K562 (cell line): ENCODE measurements around the gene IFITM2. TPM values are rescaled to one million over a fixed set of nuclear protein-coding genes. Genes with fewer than 3 reads are reported as not detected.

Source experiments
- ATAC-seq: fragments of 200-7000 bp; cut with Tn5 transposase; 3 replicates; pipeline ENCODE4 v1.9.1; 2020; ENCODE audit warnings: moderate library complexity
- BruUV-seq: library from RNA; stranded (reverse); fragments of 400-500 nt; replicated peaks from 2 replicates; lab custom pipeline; 2021; lab: Mats Ljungman, UMichigan
- CTCF ChIA-PET: fragments of 300-600 bp; formaldehyde crosslinking; extraction: SDS; loops from one replicate; lab custom pipeline; 2021; ENCODE audit warnings: low intra/inter-chr PET ratio; lab: Yijun Ruan, JAX
- POLR2A ChIA-PET: fragments of 300-600, 350-650 bp; sonication (Branson Sonifier 250); formaldehyde crosslinking; extraction: SDS; loops from one replicate; lab custom pipeline; 2021; ENCODE audit warnings: antibody characterized with exemption, inconsistent platforms; lab: Yijun Ruan, JAX
- DNase-seq, 4 experiments: peaks; one replicate each; pipeline versions ENCODE4 v3.0.0 to v3.0.0-alpha.2; 2011 to 2018; ENCODE audit warnings: low spot score in 3 of 4, mixed read lengths in 3 of 4; ENCODE audit errors: extremely low read depth in 1 of 4
- FAIRE-seq: peaks from 2 replicates; lab custom pipeline; 2011; peaks lifted over from hg19 to GRCh38; lab: Jason Lieb, UNC
- H2AFZ ChIP-seq: 2 replicates; pipeline ENCODE4 v1.6.0; 2011; ENCODE audit warnings: low read depth, low read length, control low read depth, inconsistent platforms
- H3K27ac ChIP-seq: fragments of 200-600 bp; 3 replicates; pipeline ENCODE4 v1.8.0; 2011; ENCODE audit warnings: low read depth, mild to moderate bottlenecking, control low read depth, inconsistent platforms, low read length, moderate library complexity, mixed read lengths; ENCODE audit errors: extremely low read depth
- H3K27me3 ChIP-seq, 2 experiments: fragments of 300-600 bp in 1 of 2; 2 replicates in 1 of 2; 3 replicates in 1 of 2; pipeline versions ENCODE4 v1.6.0 to v1.8.0; 2011; ENCODE audit warnings: inconsistent platforms in 2 of 2, low read length in 2 of 2, mild to moderate bottlenecking in 1 of 2, mixed read lengths in 1 of 2, moderate library complexity in 1 of 2; ENCODE audit not compliant: control insufficient read depth in 2 of 2, insufficient read depth in 2 of 2
- H3K36me3 ChIP-seq: fragments of 300-600 bp; 3 replicates; pipeline ENCODE4 v1.8.0; 2011; ENCODE audit warnings: mild to moderate bottlenecking, low read length, inconsistent platforms; ENCODE audit not compliant: control insufficient read depth, insufficient read depth
- H3K4me1 ChIP-seq, 2 experiments: fragments of 200-600 bp in 1 of 2; replicated peaks in 1 of 2; 2 replicates in 1 of 2; 3 replicates in 1 of 2; pipeline versions ENCODE4 v1.5.1 to v1.8.0; 2011; ENCODE audit warnings: inconsistent platforms in 2 of 2, low read length in 2 of 2, mild to moderate bottlenecking in 1 of 2, mixed read lengths in 1 of 2, moderate library complexity in 1 of 2; ENCODE audit not compliant: control insufficient read depth in 2 of 2, insufficient read depth in 2 of 2
- H3K4me2 ChIP-seq: 2 replicates; pipeline ENCODE4 v1.6.1; 2011; ENCODE audit warnings: low read length, control low read depth, inconsistent platforms, mixed read lengths; ENCODE audit not compliant: insufficient read depth
- H3K4me3 ChIP-seq: fragments of 200-600 bp; sonication (generic), shearing (Covaris generic); 2 replicates; pipeline ENCODE4 v1.5.1; 2016; ENCODE audit warnings: control low read depth, inconsistent platforms
- H3K79me2 ChIP-seq: fragments of 200-600 bp; 3 replicates; pipeline ENCODE4 v1.8.0; 2011; ENCODE audit warnings: low read length, inconsistent platforms; ENCODE audit not compliant: control insufficient read depth, insufficient read depth
- H3K9ac ChIP-seq, 2 experiments: 2 replicates each; pipeline versions ENCODE4 v1.6.0 to v1.6.1; 2011; ENCODE audit warnings: low read depth in 2 of 2, low read length in 2 of 2, control low read depth in 1 of 2, inconsistent platforms in 1 of 2, mild to moderate bottlenecking in 1 of 2, mixed read lengths in 1 of 2; ENCODE audit not compliant: insufficient read depth in 1 of 2
- H3K9me1 ChIP-seq: one replicate; pipeline ENCODE4 v1.6.0; 2011; ENCODE audit warnings: inconsistent platforms, mild to moderate bottlenecking, low read length, moderate library complexity; ENCODE audit not compliant: control insufficient read depth, insufficient read depth
- H3K9me3 ChIP-seq: replicated peaks from 2 replicates; pipeline ENCODE4 v1.5.1; 2011; ENCODE audit warnings: low read depth, low read length, inconsistent platforms; ENCODE audit not compliant: control insufficient read depth, insufficient read depth
- H4K20me1 ChIP-seq: replicated peaks from 2 replicates; pipeline ENCODE4 v1.6.1; 2011; ENCODE audit warnings: low read length, inconsistent platforms, mixed read lengths; ENCODE audit not compliant: control insufficient read depth, insufficient read depth
- ASH1L ChIP-seq: fragments of 450-650 bp; IDR thresholded peaks from 2 replicates; pipeline ENCODE4 v1.6.1; 2018; ENCODE audit warnings: borderline replicate concordance, mild to moderate bottlenecking, low read depth; ENCODE audit not compliant: partially characterized antibody
- ELF2 ChIP-seq: fragments of 250-450 bp; sonication (Bioruptor Pico); IDR thresholded peaks from 2 replicates; pipeline ENCODE4 v1.5.0; 2021; ENCODE audit warnings: mild to moderate bottlenecking
- KDM5B ChIP-seq: fragments of 200-600 bp; sonication (generic); IDR thresholded peaks from 2 replicates; pipeline ENCODE4 v1.6.1; 2012; ENCODE audit warnings: low read depth, mild to moderate bottlenecking, moderate library complexity, low read length, control low read depth, inconsistent platforms; ENCODE audit not compliant: insufficient replicate concordance
- PHB2 ChIP-seq: fragments of 450-650 bp; IDR thresholded peaks from 2 replicates; pipeline ENCODE4 v1.6.1; 2017; ENCODE audit warnings: low read depth
- POLR2G ChIP-seq: fragments of 200-400 bp; formaldehyde crosslinking; IDR thresholded peaks from 2 replicates; pipeline ENCODE4 v1.6.1; 2017; ENCODE audit warnings: low read depth, mild to moderate bottlenecking, antibody characterized with exemption, low read length, moderate library complexity
- RBFOX2 ChIP-seq: fragments of 200-400 bp; formaldehyde crosslinking; IDR thresholded peaks from 2 replicates; pipeline ENCODE4 v1.6.1; 2017; ENCODE audit warnings: low read depth, mild to moderate bottlenecking, low read length, moderate library complexity
- RBM22 ChIP-seq: fragments of 200-400 bp; formaldehyde crosslinking; IDR thresholded peaks from 2 replicates; pipeline ENCODE4 v1.6.1; 2018; ENCODE audit warnings: low read length, low read depth; ENCODE audit not compliant: poor library complexity, severe bottlenecking
- RUNX1 ChIP-seq: sonication (generic); IDR thresholded peaks from 2 replicates; pipeline ENCODE4 v1.6.1; 2016; ENCODE audit warnings: antibody characterized with exemption, low read depth
- TCF3 ChIP-seq: sonication (generic); formaldehyde crosslinking; IDR thresholded peaks from 2 replicates; pipeline ENCODE4 v1.4.0; 2020; ENCODE audit warnings: mild to moderate bottlenecking, missing genetic modification reagents
- VEZF1 ChIP-seq: fragments of 200-800 bp; sonication (Bioruptor generic); IDR thresholded peaks from 2 replicates; pipeline ENCODE4 v1.6.1; 2017; ENCODE audit warnings: missing genetic modification characterization, missing compliant biosample characterization
- ZC3H8 ChIP-seq: fragments of 450-650 bp; IDR thresholded peaks from 2 replicates; pipeline ENCODE4 v1.6.1; 2017
- ZNF224 ChIP-seq: sonication (generic); formaldehyde crosslinking; IDR thresholded peaks from 2 replicates; pipeline ENCODE4 v1.8.0; 2022; ENCODE audit warnings: mild to moderate bottlenecking, missing genetic modification reagents
- WGBS: fragments of 100-300 bp; shearing (Covaris generic); methylation state at CpG from one replicate; pipeline ENCODE4 v1.1.6; 2016; ENCODE audit warnings: low coverage, mixed read lengths; ENCODE audit not compliant: insufficient coverage; ENCODE audit errors: missing lambda C conversion rate; 5-methylcytosine and 5-hydroxymethylcytosine counted together
- in situ Hi-C: fragments of 300-500 bp; cut with MboI; formaldehyde crosslinking; loops from 4 replicates; pipeline ENCODE4 v1.15.0; 2018; ENCODE audit warnings: inconsistent platforms, mixed read lengths
- intact Hi-C: fragments of 100-400 bp; cut with micrococcal nuclease; formaldehyde crosslinking; loops from 2 replicates; pipeline ENCODE4 v1.14.2; 2022
- polyA plus RNA-seq, 8 experiments: library from polyadenylated mRNA; depleted of rRNA in 4 of 8; stranded (reverse) in 5 of 8; unstranded in 3 of 8; fragments of >200 nt; fragmentation: Nextera tagmentation in 2 of 8; fragmentation: Illumina TruSeq in 1 of 8; extraction: Ambion mirVana in 2 of 8; extraction: Trizol in 1 of 8; gene quantifications; 2 replicates each; pipeline versions ENCODE4 v1.2.1 to v1.2.3, GENCODE V29; 2011 to 2014; ENCODE audit warnings: inconsistent platforms in 1 of 8, missing spikeins in 1 of 8
- total RNA-seq, 7 experiments: library from RNA; depleted of rRNA in 6 of 7; stranded (reverse); fragments of >200 nt in 6 of 7; fragmentation: Illumina TruSeq in 2 of 7; extraction: Trizol in 2 of 7; gene quantifications; 2 replicates each; pipeline versions ENCODE4 v1.2.1 to v1.2.3, GENCODE V29; 2011 to 2021; ENCODE audit warnings: low replicate concordance in 1 of 7
- TF ChIP-seq, protein P1 (sequence below): fragments of 450-650 bp; IDR thresholded peaks from one replicate; pipeline ENCODE4 v1.6.1; 2018; ENCODE audit warnings: mild to moderate bottlenecking, moderate library complexity; ENCODE audit not compliant: partially characterized antibody

Gene IFITM2
- total and polyA plus RNA-seq, 9 of the 15 experiments (the other 6 are each of a cell fraction or from before 2014, with no cell fraction given): 52.8 to 4,872 (median 356) TPM

DNA sequence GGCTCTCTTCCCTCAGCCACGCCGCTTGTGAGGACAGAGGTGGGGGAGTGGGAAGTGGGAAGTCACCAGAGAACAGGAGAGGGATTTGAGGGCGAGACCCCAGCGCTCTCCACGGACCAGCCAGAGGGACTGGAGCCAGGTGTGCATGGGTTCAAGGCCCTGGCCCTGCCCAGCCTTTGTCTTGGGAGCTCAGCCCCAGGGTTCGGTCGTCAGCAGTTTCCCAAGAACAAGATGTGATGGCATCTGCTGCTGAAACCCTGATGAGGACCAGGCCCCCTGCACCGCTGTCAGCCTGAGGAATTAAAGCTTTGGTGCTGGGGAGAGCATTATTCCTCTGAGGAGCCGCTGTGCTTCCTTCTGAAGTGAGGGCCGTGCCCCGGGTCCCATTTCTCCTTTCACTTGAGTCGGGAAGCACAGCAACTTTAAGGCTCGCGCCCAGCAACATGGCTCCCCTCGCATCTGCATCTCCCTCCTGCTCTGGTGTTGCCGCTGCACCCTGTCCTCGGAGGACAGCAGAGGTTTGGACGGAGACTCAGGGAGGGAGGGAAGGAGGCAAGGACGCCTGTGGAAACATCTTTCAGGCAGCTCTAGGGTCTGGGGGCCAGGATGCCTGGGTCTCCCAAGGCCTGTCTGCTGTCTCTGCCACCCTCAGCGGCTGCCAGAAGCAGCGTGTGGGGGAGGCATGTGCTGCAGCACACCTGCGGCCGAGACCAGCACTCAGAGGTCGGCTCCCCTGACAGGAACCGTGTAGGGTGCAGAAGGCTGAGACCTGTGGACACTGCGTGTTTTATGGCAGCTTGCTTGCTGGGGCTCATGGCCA, 12.1 kb upstream of the IFITM2 start (continued):
- TF ChIP-seq ASH1L (no peak), ELF2 (CRISPR knock-in tag) (no peak), RUNX1 (no peak), ZC3H8 (no peak), PHB2 (no peak)

GRCh38 chr11:296171-297050, 11.2 kb upstream of the IFITM2 start:
- peak overlapping the region in 1 of 2 experiments; percentile 81; a peak in 2 of 4 replicates for H3K9ac ChIP-seq
- H3K27me3 ChIP-seq: no peaks in the 10 kb centered on the region
- no peaks in the 10 kb centered on the region for H3K9me1 ChIP-seq
- intact Hi-C loops (no loop called here), in situ Hi-C loops (no loop called here)
- CTCF ChIA-PET: no interaction called here
- H4K20me1 ChIP-seq: no peaks in the 10 kb centered on the region
- H3K4me2 ChIP-seq: no peak overlapping the region
- 80% methylated on average over 28 of the region's 35 CpGs for WGBS
- POLR2A ChIA-PET: interaction anchor here (0.6 to 0.7 kb wide), 2 partner anchors 8 to 87 kb away, joined by 3 to 4 read pairs; no protein-coding TSS in a partner anchor
- H3K9me3 ChIP-seq: no peaks in the 10 kb centered on the region
- no peak overlapping the region for H3K4me3 ChIP-seq
- TF ChIP-seq ZNF224 (CRISPR knock-in tag) (no peak), TCF3 (CRISPR knock-in tag) (no peak), VEZF1 (CRISPR knock-in tag) (no peak), RBFOX2 (peak; percentile 52), KDM5B (peak; percentile 17), RBM22 (peak; percentile 14), POLR2G (peak; percentile 63)
- TF ChIP-seq, protein P1, sequence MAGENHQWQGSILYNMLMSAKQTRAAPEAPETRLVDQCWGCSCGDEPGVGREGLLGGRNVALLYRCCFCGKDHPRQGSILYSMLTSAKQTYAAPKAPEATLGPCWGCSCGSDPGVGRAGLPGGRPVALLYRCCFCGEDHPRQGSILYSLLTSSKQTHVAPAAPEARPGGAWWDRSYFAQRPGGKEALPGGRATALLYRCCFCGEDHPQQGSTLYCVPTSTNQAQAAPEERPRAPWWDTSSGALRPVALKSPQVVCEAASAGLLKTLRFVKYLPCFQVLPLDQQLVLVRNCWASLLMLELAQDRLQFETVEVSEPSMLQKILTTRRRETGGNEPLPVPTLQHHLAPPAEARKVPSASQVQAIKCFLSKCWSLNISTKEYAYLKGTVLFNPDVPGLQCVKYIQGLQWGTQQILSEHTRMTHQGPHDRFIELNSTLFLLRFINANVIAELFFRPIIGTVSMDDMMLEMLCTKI: no peak
- no peak for DNase-seq
- H2AFZ ChIP-seq: no peak overlapping the region
- no TSS peak for BruUV-seq
- no peak overlapping the region for H3K27ac ChIP-seq
- H3K79me2 ChIP-seq: no peaks in the 10 kb centered on the region
- peaks cover 19 to 85% of the 10 kb centered on the region in 2 experiments for H3K4me1 ChIP-seq
- FAIRE-seq: no peak
- H3K36me3 ChIP-seq: peaks cover 42% of the 10 kb centered on the region; the same call in 2 of the 3 replicates
- no peak for ATAC-seq
